Liver (tissue), 9 donors: Measurements from ENCODE around the gene ARHGAP6. TPM values are rescaled to one million over a fixed set of nuclear protein-coding genes. Genes with fewer than 3 reads are reported as not detected.

Experiments
- DNase-seq: peaks from one replicate; pipeline ENCODE4 v3.0.0-alpha.2; 2017; ENCODE audit warnings: low spot score
- H3K27ac ChIP-seq, 2 donors: one replicate each; pipeline ENCODE4 v1.7.0; 2013; ENCODE audit warnings: inconsistent platforms in 2 of 2, low read length in 2 of 2, control low read depth in 1 of 2, low read depth in 1 of 2, mild to moderate bottlenecking in 1 of 2
- H3K27me3 ChIP-seq, 4 donors: one replicate each; pipeline versions ENCODE4 v1.6.1 to v1.7.0; 2013; ENCODE audit warnings: low read length in 3 of 4, inconsistent platforms in 1 of 4, mild to moderate bottlenecking in 1 of 4, moderate library complexity in 1 of 4; ENCODE audit not compliant: control insufficient read depth in 4 of 4, insufficient read depth in 4 of 4
- H3K36me3 ChIP-seq, 4 donors: one replicate each; pipeline versions ENCODE4 v1.6.1 to v1.7.0; 2013; ENCODE audit warnings: low read length in 3 of 4, mild to moderate bottlenecking in 3 of 4, low read depth in 1 of 4, moderate library complexity in 1 of 4; ENCODE audit not compliant: control insufficient read depth in 4 of 4, insufficient read depth in 3 of 4
- H3K4me1 ChIP-seq, 4 donors: one replicate each; pipeline versions ENCODE4 v1.6.1 to v1.7.0; 2013; ENCODE audit warnings: low read length in 3 of 4, mild to moderate bottlenecking in 3 of 4, moderate library complexity in 1 of 4; ENCODE audit not compliant: control insufficient read depth in 4 of 4, insufficient read depth in 4 of 4
- H3K4me3 ChIP-seq, 3 donors: one replicate each; pipeline versions ENCODE4 v1.6.1 to v1.7.0; 2013; ENCODE audit warnings: low read length in 3 of 3, control low read depth in 1 of 3, low read depth in 1 of 3, mild to moderate bottlenecking in 1 of 3
- H3K9ac ChIP-seq, 2 donors: one replicate each; pipeline ENCODE4 v1.7.0; 2013; ENCODE audit warnings: low read length in 2 of 2, mild to moderate bottlenecking in 2 of 2, moderate library complexity in 2 of 2, control low read depth in 1 of 2, low read depth in 1 of 2
- H3K9me3 ChIP-seq, 4 donors: one replicate each; pipeline versions ENCODE4 v1.6.1 to v1.7.0; 2013; ENCODE audit warnings: low read length in 3 of 4; ENCODE audit not compliant: control insufficient read depth in 4 of 4
- ATF3 ChIP-seq: IDR thresholded peaks from 2 replicates; pipeline ENCODE4 v1.6.1; 2016; ENCODE audit warnings: antibody characterized with exemption
- EGR1 ChIP-seq, 2 donors: IDR thresholded peaks; 2 replicates each; pipeline ENCODE4 v1.6.1; 2016 to 2018; ENCODE audit warnings: antibody characterized with exemption in 2 of 2, low read depth in 2 of 2
- FOXA2 ChIP-seq: IDR thresholded peaks from 2 replicates; pipeline ENCODE4 v1.6.1; 2016; ENCODE audit warnings: antibody characterized with exemption
- HNF4A ChIP-seq, 2 donors: conservative IDR thresholded peaks; 2 replicates each; pipeline ENCODE4 v1.6.1; 2016; ENCODE audit warnings: antibody characterized with exemption in 2 of 2, mild to moderate bottlenecking in 2 of 2
- HNF4G ChIP-seq: IDR thresholded peaks from 2 replicates; pipeline ENCODE4 v1.6.1; 2016; ENCODE audit warnings: antibody characterized with exemption
- JUND ChIP-seq, 2 donors: IDR thresholded peaks; 2 replicates each; pipeline ENCODE4 v1.6.1; 2016; ENCODE audit warnings: antibody characterized with exemption in 2 of 2
- MAX ChIP-seq: IDR thresholded peaks from 2 replicates; pipeline ENCODE4 v1.6.1; 2016; ENCODE audit warnings: antibody characterized with exemption
- NR2F2 ChIP-seq: IDR thresholded peaks from 2 replicates; pipeline ENCODE4 v1.6.1; 2016; ENCODE audit warnings: antibody characterized with exemption
- RAD21 ChIP-seq, 2 donors: IDR thresholded peaks; 2 replicates each; pipeline ENCODE4 v1.6.1; 2016; ENCODE audit warnings: antibody characterized with exemption in 2 of 2, mild to moderate bottlenecking in 2 of 2
- REST ChIP-seq: IDR thresholded peaks from 2 replicates; pipeline ENCODE4 v1.6.1; 2016; ENCODE audit warnings: antibody characterized with exemption, mild to moderate bottlenecking
- RXRA ChIP-seq, 2 donors: IDR thresholded peaks; 2 replicates each; pipeline ENCODE4 v1.6.1; 2017 to 2018; ENCODE audit warnings: antibody characterized with exemption in 2 of 2, mild to moderate bottlenecking in 1 of 2
- SP1 ChIP-seq: IDR thresholded peaks from 2 replicates; pipeline ENCODE4 v1.6.1; 2018; ENCODE audit warnings: antibody characterized with exemption, mild to moderate bottlenecking
- YY1 ChIP-seq: IDR thresholded peaks from 2 replicates; pipeline ENCODE4 v1.6.1; 2016; ENCODE audit warnings: antibody characterized with exemption, mild to moderate bottlenecking
- WGBS: extraction: QIAGEN DNeasy Blood & Tissue Kit; methylation state at CpG from one replicate; pipeline ENCODE4 v1.1.7; 2013; 5-methylcytosine and 5-hydroxymethylcytosine counted together
- polyA plus RNA-seq, 2 donors: library from polyadenylated mRNA; stranded (reverse) in 1 of 2; unstranded in 1 of 2; fragments of 200-250 nt in 1 of 2; fragments of >200 nt in 1 of 2; fragmentation: Nextera tagmentation in 1 of 2; extraction: Ambion mirVana in 1 of 2; gene quantifications; one replicate each; pipeline versions ENCODE4 v1.2.1 to v1.2.3, GENCODE V29; 2013 to 2015
- total RNA-seq, 2 donors: library from RNA; depleted of rRNA; stranded (reverse); fragments of >200 nt; gene quantifications; one replicate each; pipeline ENCODE4 v1.2.3, GENCODE V29; 2014
- donor health status: healthy.
- donor health status: healthy.
- donor health status: healthy.
- donor health status: healthy.
- donor health status: healthy.

ARHGAP6 gene
- total and polyA plus RNA-seq, 4 donors: 0.10 to 2.2 (median 0.65) TPM

GRCh38 chrX:11585174-11585573 lies 80.5 kb downstream of the ARHGAP6 start:
- no peak for TF ChIP-seq FOXA2
- TF ChIP-seq REST: no peak
- TF ChIP-seq RAD21 (IDR thresholded peaks at IDR 0.05): no peak
- no peak for TF ChIP-seq SP1
- TF ChIP-seq HNF4A (conservative IDR thresholded peaks at IDR 0.05): no peak
- TF ChIP-seq JUND (IDR thresholded peaks at IDR 0.05): no peak
- no peak for TF ChIP-seq EGR1 (IDR thresholded peaks at IDR 0.05; ENCODE audit: low read depth in 2 of 2)
- no peak for TF ChIP-seq MAX
- no peak for TF ChIP-seq NR2F2

GRCh38 chrX:11580789-11581188 lies 84.9 kb downstream of the ARHGAP6 start:
- DNase-seq: no peak
- H3K27ac ChIP-seq: no peak overlapping the region
- no peaks in the 10 kb centered on the region for H3K27me3 ChIP-seq
- no peaks in the 10 kb centered on the region for H3K36me3 ChIP-seq
- no peak overlapping the region for H3K9ac ChIP-seq
- WGBS: 87% methylated on average over 2 of the region's 2 CpGs
- no peak overlapping the region for H3K4me3 ChIP-seq
- H3K9me3 ChIP-seq: no peaks in the 10 kb centered on the region
- H3K4me1 ChIP-seq: no peaks in the 10 kb centered on the region
- no peak for TF ChIP-seq FOXA2
- no peak for TF ChIP-seq HNF4G
- TF ChIP-seq NR2F2: no peak
- TF ChIP-seq REST: no peak
- no peak for TF ChIP-seq SP1
- TF ChIP-seq ATF3: no peak
- no peak for TF ChIP-seq HNF4A (conservative IDR thresholded peaks at IDR 0.05)
- no peak for TF ChIP-seq RXRA (IDR thresholded peaks at IDR 0.05)
- no peak for TF ChIP-seq EGR1 (IDR thresholded peaks at IDR 0.05; ENCODE audit: low read depth in 2 of 2)
- no peak for TF ChIP-seq MAX
- TF ChIP-seq YY1: no peak

More at GRCh38 chrX:11585174-11585573, 80.5 kb downstream of the ARHGAP6 start:
- no peak overlapping the region for H3K9ac ChIP-seq
- no peaks in the 10 kb centered on the region for H3K27me3 ChIP-seq
- no peak overlapping the region for H3K27ac ChIP-seq
- no peaks in the 10 kb centered on the region for H3K36me3 ChIP-seq
- no peak overlapping the region for H3K4me3 ChIP-seq
- H3K9me3 ChIP-seq: no peaks in the 10 kb centered on the region
- no peaks in the 10 kb centered on the region for H3K4me1 ChIP-seq
- WGBS: 68% methylated on average over 1 of the region's 1 CpG
- no peak for DNase-seq
